ENCODE measurements around the gene WNK2. TPM values are rescaled to one million over a fixed set of nuclear protein-coding genes. Genes with fewer than 3 reads are reported as not detected.
"Not testable (repeated sequence)": the region's sequence is repeated elsewhere in the genome, so short reads cannot be mapped to it uniquely, and the experiment has no call there.

The WNK2 gene
- total RNA-seq, 2 experiments from 2014 or later = not detected

- Mint-ChIP-seq H3K9me3 (no peaks in the 10 kb centered on the region), H3K36me3 (ENCODE audit: low read depth) (no peaks in the 10 kb centered on the region), H3K4me3 (no peak overlapping the region), H3K4me1 (peaks cover 10% of the 10 kb centered on the region), H3K27ac (no peak overlapping the region), H3K27me3 (peaks cover 20% of the 10 kb centered on the region)
- ChIA-PET POLR2A (no interaction called here), CTCF (interaction anchor here (1.2 to 1.5 kb wide), 2 partner anchors 14 to 24 kb away, joined by 4 to 5 read pairs; no protein-coding TSS in a partner anchor)
- DNase-seq = no peak
Observed at GRCh38 chr9:93316726-93317494, 133.0 kb downstream of the WNK2 start.

GRCh38 chr9:93317495-93318094, 133.7 kb downstream of the WNK2 start:
- DNase-seq = no peak
- H3K36me3 Mint-ChIP-seq (ENCODE audit: low read depth) = no peaks in the 10 kb centered on the region

GRCh38 chr9:93318480-93318879, 134.5 kb downstream of the WNK2 start:
- POLR2A ChIA-PET = no interaction called here
- Mint-ChIP-seq H3K4me3 (no peak overlapping the region), H3K9me3 (no peaks in the 10 kb centered on the region), H3K27me3 (peaks cover 15% of the 10 kb centered on the region), H3K27ac (no peak overlapping the region), H3K4me1 (peaks cover 8% of the 10 kb centered on the region), H3K36me3 (ENCODE audit: low read depth) (no peaks in the 10 kb centered on the region)
- DNase-seq = no peak
- CTCF ChIA-PET = interaction anchor here (0.9 kb wide), 1 partner anchor 8 kb away, joined by 3 read pairs; no protein-coding TSS in a partner anchor

More at GRCh38 chr9:93317495-93318094, 133.7 kb downstream of the WNK2 start:
- Mint-ChIP-seq H3K9me3 (no peaks in the 10 kb centered on the region), H3K27ac (no peak overlapping the region), H3K4me1 (peaks cover 10% of the 10 kb centered on the region), H3K4me3 (no peak overlapping the region), H3K27me3 (peaks cover 19% of the 10 kb centered on the region)
- POLR2A ChIA-PET = no interaction called here
- CTCF ChIA-PET = interaction anchor here (0.9 kb wide), 1 partner anchor 9 kb away, joined by 3 read pairs; no protein-coding TSS in a partner anchor

GRCh38 chr9:93319301-93319991, 135.5 kb downstream of the WNK2 start:
- H3K27me3 Mint-ChIP-seq = peaks cover 15% of the 10 kb centered on the region
- H3K27ac Mint-ChIP-seq = no peak overlapping the region
- H3K4me1 Mint-ChIP-seq = peaks cover 8% of the 10 kb centered on the region
- no peak overlapping the region for H3K4me3 Mint-ChIP-seq
- no peaks in the 10 kb centered on the region for H3K36me3 Mint-ChIP-seq (ENCODE audit: low read depth)
- no peak for DNase-seq
- ChIA-PET POLR2A (interaction anchor here (0.5 kb wide), 1 partner anchor 362 kb away, joined by 4 read pairs; no protein-coding TSS in a partner anchor), CTCF (no interaction called here)
- no peaks in the 10 kb centered on the region for H3K9me3 Mint-ChIP-seq

- no peak for DNase-seq
- CTCF ChIA-PET = no interaction called here
- POLR2A ChIA-PET = interaction anchor here (0.5 kb wide), 1 partner anchor 363 kb away, joined by 4 read pairs; no protein-coding TSS in a partner anchor
- H3K27ac Mint-ChIP-seq = no peak overlapping the region
- H3K4me1 Mint-ChIP-seq = peaks cover 8% of the 10 kb centered on the region
- H3K27me3 Mint-ChIP-seq = peaks cover 13% of the 10 kb centered on the region
- no peak overlapping the region for H3K4me3 Mint-ChIP-seq
- no peaks in the 10 kb centered on the region for H3K9me3 Mint-ChIP-seq
- no peaks in the 10 kb centered on the region for H3K36me3 Mint-ChIP-seq (ENCODE audit: low read depth)
Observed at GRCh38 chr9:93319992-93320500, 136.1 kb downstream of the WNK2 start.

- Mint-ChIP-seq H3K4me1 (peaks cover 8% of the 10 kb centered on the region), H3K4me3 (no peak overlapping the region), H3K27me3 (peaks cover 7% of the 10 kb centered on the region), H3K9me3 (no peaks in the 10 kb centered on the region), H3K27ac (no peak overlapping the region), H3K36me3 (ENCODE audit: low read depth) (no peaks in the 10 kb centered on the region)
- POLR2A ChIA-PET = no interaction called here
- no peak for DNase-seq
- CTCF ChIA-PET = no interaction called here
Observed at GRCh38 chr9:93320591-93321219, 136.8 kb downstream of the WNK2 start.

- DNase-seq = no peak
- no peaks in the 10 kb centered on the region for H3K9me3 Mint-ChIP-seq
- ChIA-PET POLR2A (no interaction called here), CTCF (no interaction called here)
- no peak overlapping the region for H3K4me3 Mint-ChIP-seq
- peaks cover 8% of the 10 kb centered on the region for H3K4me1 Mint-ChIP-seq
- no peak overlapping the region for H3K27ac Mint-ChIP-seq
- H3K27me3 Mint-ChIP-seq = peaks cover 4% of the 10 kb centered on the region
- H3K36me3 Mint-ChIP-seq (ENCODE audit: low read depth) = no peaks in the 10 kb centered on the region
Observed at GRCh38 chr9:93321220-93321610, 137.3 kb downstream of the WNK2 start.

- H3K9me3 Mint-ChIP-seq; H3K4me3 Mint-ChIP-seq; H3K27ac Mint-ChIP-seq; H3K27me3 Mint-ChIP-seq; DNase-seq; CTCF ChIA-PET; H3K4me1 Mint-ChIP-seq; POLR2A ChIA-PET; H3K36me3 Mint-ChIP-seq (ENCODE audit: low read depth): not testable (repeated sequence)
Observed at GRCh38 chr9:93323446-93323954, 139.6 kb downstream of the WNK2 start.

- Mint-ChIP-seq H3K27ac (no peak overlapping the region), H3K36me3 (ENCODE audit: low read depth) (no peaks in the 10 kb centered on the region), H3K4me1 (no peaks in the 10 kb centered on the region), H3K4me3 (no peak overlapping the region), H3K9me3 (no peaks in the 10 kb centered on the region), H3K27me3 (no peaks in the 10 kb centered on the region)
- no peak for DNase-seq
- ChIA-PET POLR2A (no interaction called here), CTCF (no interaction called here)
Observed at GRCh38 chr9:93324191-93324834, 140.4 kb downstream of the WNK2 start.

- POLR2A ChIA-PET = no interaction called here
Observed at GRCh38 chr9:93325307-93326035, 141.5 kb downstream of the WNK2 start.

GRCh38 chr9:93326056-93326455, 142.1 kb downstream of the WNK2 start:
- Mint-ChIP-seq H3K27me3 (no peaks in the 10 kb centered on the region), H3K4me3 (no peak overlapping the region), H3K9me3 (no peaks in the 10 kb centered on the region), H3K27ac (no peak overlapping the region), H3K4me1 (no peaks in the 10 kb centered on the region), H3K36me3 (ENCODE audit: low read depth) (no peaks in the 10 kb centered on the region)
- no peak for DNase-seq
- ChIA-PET POLR2A (no interaction called here), CTCF (interaction anchor here (0.6 to 1.4 kb wide), 2 partner anchors 8 to 123 kb away, joined by 3 read pairs; no protein-coding TSS in a partner anchor)

More at GRCh38 chr9:93325307-93326035, 141.5 kb downstream of the WNK2 start:
- Mint-ChIP-seq H3K27ac (no peak overlapping the region), H3K4me3 (no peak overlapping the region), H3K27me3 (no peaks in the 10 kb centered on the region), H3K9me3 (no peaks in the 10 kb centered on the region), H3K4me1 (no peaks in the 10 kb centered on the region), H3K36me3 (ENCODE audit: low read depth) (no peaks in the 10 kb centered on the region)
- no peak for DNase-seq
- CTCF ChIA-PET = interaction anchor here (1.4 kb wide), 1 partner anchor 8 kb away, joined by 3 read pairs; no protein-coding TSS in a partner anchor
